GM18507 (cell line): ENCODE results near the gene SAMD14.

Experiments
- DNase-seq: peaks from one replicate; pipeline ENCODE4 v3.0.0; 2011; ENCODE audit warnings: low read depth; ENCODE audit not compliant: insufficient read length; ENCODE audit errors: extremely low spot score
- FAIRE-seq: peaks from 2 replicates; lab custom pipeline; 2011; peaks lifted over from hg19 to GRCh38; lab: Jason Lieb, UNC

SAMD14 gene

DNA sequence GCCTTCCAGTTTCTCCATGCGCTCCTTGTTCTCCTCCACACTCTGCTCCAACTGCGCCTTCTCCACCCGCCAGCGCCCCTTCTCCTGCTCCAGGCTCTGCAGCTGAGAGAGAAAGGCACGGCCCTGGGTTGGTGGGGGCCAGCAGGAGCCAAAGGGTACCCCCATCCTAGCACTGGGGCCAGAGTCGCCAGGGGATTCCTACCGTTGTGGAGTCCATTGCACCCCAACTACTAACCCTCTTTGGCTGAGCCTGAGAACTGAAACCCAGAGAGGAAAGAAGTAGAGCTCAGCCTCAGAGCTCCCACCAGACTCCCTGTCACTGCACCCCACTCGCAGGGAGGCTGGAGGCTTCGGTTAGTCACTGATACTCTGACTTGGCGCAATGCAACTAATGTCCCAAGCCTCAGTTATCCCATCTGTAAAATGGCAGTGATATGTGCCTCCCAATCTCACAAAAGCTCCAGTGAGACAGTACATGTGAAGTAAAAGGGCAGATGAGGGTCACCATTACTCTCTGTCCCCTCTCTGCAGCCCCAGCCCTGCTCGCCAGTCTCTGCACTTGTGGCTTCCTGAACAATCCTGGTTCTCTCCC, 6.2 kb upstream of the SAMD14 start:
- no peak for FAIRE-seq
- no peak for DNase-seq

DNA sequence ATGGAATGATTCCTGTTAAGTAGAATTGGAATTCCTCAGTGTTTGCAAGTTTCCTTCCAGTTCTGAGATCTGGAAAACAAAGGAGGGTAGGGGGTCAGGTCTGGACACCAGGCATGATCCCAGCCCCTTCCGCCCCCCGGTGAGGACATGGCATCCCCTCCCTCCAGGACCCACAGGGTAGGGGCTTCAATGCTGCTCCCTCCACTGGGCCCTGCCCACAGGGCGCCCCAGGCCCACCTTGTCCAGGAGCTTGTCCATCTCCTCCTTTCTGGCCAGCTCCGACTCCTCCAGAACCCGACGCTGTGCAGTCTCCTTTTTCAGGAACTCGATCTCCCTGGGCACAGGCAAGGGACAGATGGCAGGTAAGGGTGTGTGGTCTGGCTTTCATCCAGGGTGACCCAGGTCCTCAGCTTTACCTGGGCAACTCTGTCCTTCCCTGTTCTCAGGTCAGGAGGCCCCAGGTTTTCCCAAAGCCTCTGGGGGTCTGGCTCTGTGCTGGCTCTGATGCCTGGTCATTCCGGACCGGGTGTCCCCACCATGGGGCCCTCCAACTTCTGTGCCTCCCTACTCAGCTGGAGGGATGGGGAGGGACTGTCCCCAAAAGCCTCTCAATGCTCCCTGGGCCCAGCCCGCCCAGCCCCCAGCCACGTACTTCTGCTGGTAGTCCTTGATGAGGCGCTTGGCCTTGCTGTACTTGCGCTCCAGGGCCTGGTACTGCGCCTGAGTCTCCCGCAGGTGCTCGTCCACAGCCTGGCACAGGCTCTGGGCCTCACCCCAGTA, 5.5 kb upstream of the SAMD14 start:
- DNase-seq (no peak), FAIRE-seq (no peak)

GRCh38 chr17:50134206-50135110, 4.5 kb upstream of the SAMD14 start:
- no peak for DNase-seq
- no peak for FAIRE-seq

- DNase-seq: no peak
- FAIRE-seq: no peak
Measured at GRCh38 chr17:50133769-50134099, 3.8 kb upstream of the SAMD14 start.

- no peak for FAIRE-seq
- DNase-seq: no peak
Measured at GRCh38 chr17:50133028-50133768, 3.2 kb upstream of the SAMD14 start.

- FAIRE-seq: no peak
- DNase-seq: no peak
Measured at GRCh38 chr17:50132104-50132794, 2.3 kb upstream of the SAMD14 start.

DNA sequence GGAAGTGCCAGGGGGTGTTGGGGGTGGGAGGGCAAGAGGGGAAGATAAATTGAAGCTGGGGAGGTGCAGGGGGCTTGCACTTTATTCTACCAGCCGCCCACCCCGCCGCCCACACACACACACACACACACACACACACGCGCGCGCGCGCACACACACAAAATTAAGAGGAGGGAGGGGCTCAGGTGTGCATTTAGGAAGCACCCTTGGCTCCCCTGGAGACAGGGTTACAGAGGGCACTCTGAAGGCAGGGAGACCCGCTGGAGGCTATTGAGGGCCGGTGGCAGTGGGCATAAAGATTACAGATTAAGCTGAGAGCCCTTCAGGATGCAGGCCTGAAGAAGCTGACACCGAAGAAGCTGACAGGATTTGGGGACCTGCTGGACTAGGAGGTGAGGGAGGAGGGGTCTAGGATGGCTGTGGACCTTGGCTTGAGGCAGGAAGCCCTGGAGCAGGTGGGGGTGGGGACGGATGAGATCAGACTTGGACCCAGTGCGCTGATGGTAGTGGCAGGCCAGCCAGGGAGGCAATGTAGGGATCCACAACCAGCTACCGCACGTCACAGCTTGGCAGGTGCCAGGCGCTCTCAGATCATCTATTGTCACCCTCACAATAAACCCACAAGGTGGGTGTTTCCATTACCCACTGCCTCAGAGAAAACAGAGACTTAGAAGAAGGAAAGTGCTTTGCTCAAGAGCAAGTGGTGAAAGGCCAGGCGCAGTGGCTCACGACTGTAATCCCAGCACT, 772 bp upstream of the SAMD14 start:
- DNase-seq: no peak
- FAIRE-seq: no peak

GRCh38 chr17:50129353-50129727, 620 bp downstream of the SAMD14 start:
- FAIRE-seq (no peak), DNase-seq (no peak)

GRCh38 chr17:50128441-50129352, 1.3 kb downstream of the SAMD14 start:
- no peak for FAIRE-seq
- no peak for DNase-seq

DNA sequence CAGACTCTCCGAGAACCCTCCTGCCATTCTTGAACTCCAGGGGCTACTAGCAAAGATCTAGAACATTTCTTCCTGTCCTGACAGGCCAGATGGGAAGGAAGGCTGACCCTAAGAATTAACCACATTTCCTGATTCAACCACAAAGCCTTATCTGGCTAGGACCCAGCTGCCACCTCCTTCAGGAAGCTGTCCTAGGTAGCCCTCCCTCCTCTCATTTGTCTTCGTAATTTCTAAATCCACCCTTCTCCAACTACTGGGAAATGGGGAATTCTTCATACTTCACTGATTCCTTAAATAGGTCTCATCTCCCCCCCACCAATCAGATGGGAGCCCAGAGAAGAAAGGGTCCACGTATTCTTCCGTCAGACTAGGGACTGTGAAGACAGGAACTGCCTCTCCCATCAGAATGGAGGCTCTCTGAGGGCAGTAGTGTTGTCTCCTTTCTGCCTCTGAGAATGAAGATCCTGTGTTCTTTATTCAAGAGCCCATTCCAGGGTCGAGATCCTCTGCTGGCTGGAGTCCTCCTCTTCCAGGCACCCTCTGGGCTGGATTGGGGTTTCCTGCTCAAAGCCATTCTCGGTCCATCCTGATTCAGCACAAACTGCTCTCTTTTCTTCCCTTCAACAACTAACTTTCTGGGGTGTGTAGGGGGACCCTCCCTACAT, 2.1 kb downstream of the SAMD14 start:
- DNase-seq (no peak), FAIRE-seq (peak; percentile 74)

- FAIRE-seq (no peak), DNase-seq (no peak)
Measured at GRCh38 chr17:50125420-50125997, 4.5 kb downstream of the SAMD14 start.

DNA sequence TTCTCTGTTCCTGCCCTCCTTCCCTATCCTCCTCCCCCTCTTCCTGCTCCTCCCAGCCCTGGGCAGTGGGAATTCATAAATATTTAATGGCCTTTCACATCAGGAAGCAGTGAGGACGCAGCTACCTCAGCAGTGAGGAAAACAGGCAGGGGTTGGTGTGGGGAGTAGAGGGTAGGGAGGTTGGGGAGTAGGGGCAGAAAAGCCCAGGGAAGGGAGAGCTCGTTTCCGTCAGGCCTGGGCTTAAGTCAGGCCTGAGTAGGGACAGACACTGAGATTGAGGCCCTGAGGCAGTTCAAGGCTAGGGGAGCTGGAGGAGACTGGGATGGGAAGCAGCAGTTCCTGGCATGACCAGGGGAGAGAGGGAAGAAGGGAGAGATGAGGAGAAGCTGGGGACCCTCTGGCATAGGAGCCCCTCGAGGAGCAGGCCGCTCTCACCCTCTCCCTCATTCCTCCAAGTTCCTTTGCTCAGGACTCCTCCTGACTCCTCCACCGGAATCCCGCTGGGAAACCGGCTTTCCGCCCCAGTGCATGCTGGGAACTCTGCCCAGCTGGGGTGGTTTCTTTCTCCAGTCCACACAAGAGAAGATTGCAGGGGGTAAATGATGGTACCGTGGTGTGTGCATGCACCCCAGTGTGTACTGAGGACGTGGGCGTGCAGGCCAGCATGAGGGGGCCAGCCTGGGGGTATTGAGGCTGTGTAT, 6.2 kb downstream of the SAMD14 start:
- no peak for FAIRE-seq
- no peak for DNase-seq

DNA sequence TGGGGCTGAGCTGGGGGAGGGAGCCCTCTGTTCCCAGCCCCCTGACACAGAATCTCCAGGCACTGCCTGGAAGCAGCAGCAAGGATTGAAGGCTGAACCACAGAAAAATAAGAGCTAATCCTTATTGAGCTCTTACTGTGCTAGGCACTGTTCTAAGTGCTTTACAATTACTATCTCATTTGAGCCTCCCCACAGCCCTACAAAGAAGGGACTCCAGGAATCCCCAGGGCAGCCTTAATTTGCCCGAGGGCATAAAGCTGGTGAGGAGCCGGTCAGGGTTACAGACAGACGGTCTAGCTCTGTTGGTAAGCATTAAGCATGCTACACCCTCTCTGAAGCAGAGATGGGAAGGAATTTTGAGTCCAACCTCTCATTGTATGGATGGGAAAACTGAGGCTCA, 7.0 kb downstream of the SAMD14 start:
- DNase-seq (no peak), FAIRE-seq (no peak)

DNA sequence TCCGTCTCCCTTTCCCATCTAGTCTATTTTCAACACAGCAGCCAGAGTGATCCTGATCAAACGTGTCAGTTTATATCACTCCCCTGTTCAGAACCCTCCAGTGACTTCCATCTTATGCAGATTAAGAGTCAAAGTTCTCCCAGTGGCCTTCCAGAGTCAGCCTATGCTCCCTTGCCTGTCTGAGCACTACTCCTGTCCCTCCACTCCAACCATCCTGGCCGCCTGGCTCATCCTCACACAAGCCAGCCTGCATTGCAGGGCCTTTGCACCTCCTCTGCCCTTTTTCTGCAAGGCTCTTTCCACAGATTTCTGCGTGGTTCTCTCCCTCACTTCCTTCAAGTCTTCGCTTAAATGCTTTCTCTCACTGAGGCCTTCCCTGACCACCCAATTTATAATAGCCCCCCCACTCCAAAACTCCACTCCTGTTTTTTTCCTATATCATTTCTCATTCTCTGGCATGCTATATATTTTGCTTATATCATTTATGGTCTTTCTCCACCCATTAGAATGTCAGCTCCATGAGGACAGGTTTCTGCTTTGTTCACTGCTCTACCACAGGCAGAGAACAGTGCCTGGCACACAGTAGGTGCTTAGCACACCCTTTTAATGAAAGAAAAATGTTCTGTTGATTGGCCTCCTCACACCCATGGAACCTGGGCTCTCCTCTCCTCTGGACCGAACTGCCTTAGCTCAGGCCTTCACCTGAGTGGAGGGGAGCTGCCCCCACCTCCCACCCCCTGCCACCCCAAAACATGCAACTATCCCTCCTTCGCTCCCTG, 9.3 kb downstream of the SAMD14 start:
- FAIRE-seq (no peak), DNase-seq (no peak)

DNA sequence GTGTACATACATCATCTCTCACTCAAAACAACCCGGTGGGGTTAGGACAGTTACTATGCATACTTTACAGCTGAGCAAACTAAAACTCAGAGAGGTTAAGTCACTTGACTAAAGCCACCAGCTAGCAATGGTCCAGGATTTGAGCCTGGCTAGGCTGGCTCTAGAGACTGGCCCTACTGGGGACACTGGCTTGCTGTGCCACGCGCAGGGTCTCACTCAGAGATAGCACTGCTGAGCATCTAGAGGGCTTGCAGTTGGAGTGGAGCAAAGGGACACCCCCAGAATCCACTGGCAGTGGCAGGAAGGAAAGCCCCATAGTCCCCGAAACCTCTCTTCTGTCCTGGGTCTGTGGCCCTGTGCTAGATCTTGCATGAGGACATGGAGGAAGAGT, 11.1 kb downstream of the SAMD14 start:
- FAIRE-seq (no peak), DNase-seq (no peak)
